Endodermal cell (in vitro differentiated cells): ENCODE results near the gene ARCN1. TPM values are rescaled to one million over a fixed set of nuclear protein-coding genes. Genes with fewer than 3 reads are reported as not detected.

Experiments used
- DNase-seq: peaks from one replicate; pipeline ENCODE4 v3.0.0-alpha.2; 2017
- H3K27ac ChIP-seq: 2 replicates; pipeline ENCODE4 v1.5.1; 2013; ENCODE audit warnings: mild to moderate bottlenecking, low read depth, low read length, moderate library complexity
- H3K27me3 ChIP-seq: 2 replicates; pipeline ENCODE4 v1.6.1; 2013; ENCODE audit warnings: mild to moderate bottlenecking, low read length, moderate library complexity; ENCODE audit not compliant: insufficient read depth, control insufficient read depth, poor library complexity, severe bottlenecking
- H3K36me3 ChIP-seq: 2 replicates; pipeline ENCODE4 v1.7.0; 2013; ENCODE audit warnings: mild to moderate bottlenecking, low read length, moderate library complexity; ENCODE audit not compliant: control insufficient read depth, insufficient read depth
- H3K4me1 ChIP-seq: one replicate; pipeline ENCODE4 v1.7.0; 2013; ENCODE audit warnings: low read length; ENCODE audit not compliant: control insufficient read depth, insufficient read depth
- H3K4me3 ChIP-seq: 2 replicates; pipeline ENCODE4 v1.5.1; 2013; ENCODE audit warnings: mild to moderate bottlenecking, low read length, moderate library complexity
- H3K9ac ChIP-seq: 2 replicates; pipeline ENCODE4 v1.6.1; 2013; ENCODE audit warnings: mild to moderate bottlenecking, low read length, moderate library complexity; ENCODE audit not compliant: poor library complexity, severe bottlenecking; ENCODE audit errors: extremely low read depth
- H3K9me3 ChIP-seq: 2 replicates; pipeline ENCODE4 v1.6.1; 2013; ENCODE audit warnings: mild to moderate bottlenecking, low read length, moderate library complexity; ENCODE audit not compliant: control insufficient read depth
- H3K27ac Mint-ChIP-seq: 2 replicates; pipeline ENCODE4 v1.8.0; 2020; ENCODE audit warnings: mixed read lengths
- H3K27me3 Mint-ChIP-seq: 2 replicates; pipeline ENCODE4 v1.8.0; 2021; ENCODE audit warnings: mild to moderate bottlenecking, mixed read lengths; ENCODE audit not compliant: insufficient read depth
- H3K36me3 Mint-ChIP-seq: 2 replicates; pipeline ENCODE4 v1.8.0; 2020; ENCODE audit warnings: low read depth, mixed read lengths
- H3K4me1 Mint-ChIP-seq: 2 replicates; pipeline ENCODE4 v1.8.0; 2020; ENCODE audit warnings: mixed read lengths
- H3K4me3 Mint-ChIP-seq: 2 replicates; pipeline ENCODE4 v1.8.0; 2020; ENCODE audit warnings: mild to moderate bottlenecking, moderate library complexity, mixed read lengths
- H3K9me3 Mint-ChIP-seq: 2 replicates; pipeline ENCODE4 v1.8.0; 2020; ENCODE audit warnings: mild to moderate bottlenecking, mixed read lengths
- WGBS, 2 experiments: methylation state at CpG; one replicate each; pipeline versions ENCODE4 v1.1.5 to v1.1.7; 2013; ENCODE audit warnings: missing lambda C conversion rate in 2 of 2, mixed read lengths in 1 of 2; ENCODE audit not compliant: insufficient coverage in 1 of 2, insufficient read length in 1 of 2; 5-methylcytosine and 5-hydroxymethylcytosine counted together
- microRNA-seq: library from miRNA; unstranded; fragments of <30 nt; microRNA quantifications from one replicate; pipeline ENCODE4 v1.2.0, GENCODE V29; 2020; ENCODE audit warnings: borderline microRNAs expressed
- total RNA-seq, 2 donors: library from RNA; stranded (reverse); fragmentation: NEBNext Ultra II Directional in 1 of 2; extraction: Animal tissue kit (Norgen Biotek cat#: 25700) in 1 of 2; gene quantifications; 2 replicates in 1 of 2; 3 replicates in 1 of 2; pipeline ENCODE4 v1.2.1, GENCODE V29; 2021
- TF ChIP-seq, protein P1 (sequence below): fragments of 200-600 bp; sonication (generic); conservative IDR thresholded peaks from 2 replicates; pipeline ENCODE4 v1.5.0; 2021; ENCODE audit warnings: antibody characterized with exemption, mild to moderate bottlenecking

The ARCN1 gene
- total RNA-seq, 2 donors from 2014 or later = 130 to 161 TPM

DNA sequence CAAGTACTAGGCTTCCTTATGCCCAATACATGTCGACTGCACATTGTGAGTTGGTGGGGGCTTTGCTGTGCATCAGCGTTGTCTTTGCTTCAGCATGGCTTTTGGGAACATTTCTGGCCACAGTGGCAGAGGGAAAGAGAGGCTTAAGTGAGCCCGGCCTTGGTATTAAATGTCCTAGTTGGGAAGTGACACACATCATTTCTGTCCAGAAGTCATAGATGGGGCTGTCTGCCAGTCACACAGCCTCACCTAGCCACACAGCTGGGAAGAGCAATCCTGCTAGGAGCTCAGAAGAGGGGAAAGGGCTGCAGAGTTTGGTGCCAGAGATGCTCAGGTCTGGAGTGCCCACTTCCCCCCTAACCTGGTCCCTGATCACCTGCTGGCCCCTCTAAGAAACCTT is 79.6 kb downstream of the ARCN1 start:
- H3K27me3 Mint-ChIP-seq = no peaks in the 10 kb centered on the region
- no peak overlapping the region for H3K4me3 ChIP-seq
- no peaks in the 10 kb centered on the region for H3K4me1 ChIP-seq
- no peak for DNase-seq
- H3K9me3 ChIP-seq = no peaks in the 10 kb centered on the region
- H3K27me3 ChIP-seq = no peaks in the 10 kb centered on the region
- no peaks in the 10 kb centered on the region for H3K4me1 Mint-ChIP-seq
- H3K4me3 Mint-ChIP-seq = no peak overlapping the region
- peaks cover 36% of the 10 kb centered on the region for H3K36me3 ChIP-seq
- H3K27ac ChIP-seq = no peak overlapping the region
- no peak overlapping the region for H3K27ac Mint-ChIP-seq
- no peak overlapping the region for H3K9ac ChIP-seq
- TF ChIP-seq, protein P1, sequence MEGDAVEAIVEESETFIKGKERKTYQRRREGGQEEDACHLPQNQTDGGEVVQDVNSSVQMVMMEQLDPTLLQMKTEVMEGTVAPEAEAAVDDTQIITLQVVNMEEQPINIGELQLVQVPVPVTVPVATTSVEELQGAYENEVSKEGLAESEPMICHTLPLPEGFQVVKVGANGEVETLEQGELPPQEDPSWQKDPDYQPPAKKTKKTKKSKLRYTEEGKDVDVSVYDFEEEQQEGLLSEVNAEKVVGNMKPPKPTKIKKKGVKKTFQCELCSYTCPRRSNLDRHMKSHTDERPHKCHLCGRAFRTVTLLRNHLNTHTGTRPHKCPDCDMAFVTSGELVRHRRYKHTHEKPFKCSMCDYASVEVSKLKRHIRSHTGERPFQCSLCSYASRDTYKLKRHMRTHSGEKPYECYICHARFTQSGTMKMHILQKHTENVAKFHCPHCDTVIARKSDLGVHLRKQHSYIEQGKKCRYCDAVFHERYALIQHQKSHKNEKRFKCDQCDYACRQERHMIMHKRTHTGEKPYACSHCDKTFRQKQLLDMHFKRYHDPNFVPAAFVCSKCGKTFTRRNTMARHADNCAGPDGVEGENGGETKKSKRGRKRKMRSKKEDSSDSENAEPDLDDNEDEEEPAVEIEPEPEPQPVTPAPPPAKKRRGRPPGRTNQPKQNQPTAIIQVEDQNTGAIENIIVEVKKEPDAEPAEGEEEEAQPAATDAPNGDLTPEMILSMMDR = no peak
- WGBS, 2 experiments = 93 to 95% methylated on average over 2 to 3 of the region's 3 CpGs
- peaks cover 42% of the 10 kb centered on the region for H3K36me3 Mint-ChIP-seq
- H3K9me3 Mint-ChIP-seq = no peaks in the 10 kb centered on the region

Small RNA genes within 50 kb of the gene (microRNA-seq; reads per million reads assigned to microRNA genes)
- gene MIR6716 = not detected

Other genes with a start within 250 kb of the ARCN1 start
- gene CD3D, start 229.7 kb upstream of the ARCN1 start, total RNA-seq = under 1 TPM in 1 of 2 donors, not detected in 1; 0.92 TPM
- gene CD3G, start 228.1 kb upstream of the ARCN1 start, total RNA-seq = not detected
- 10 to 100 TPM; 39.6 to 42.6 TPM for gene UBE4A, start 212.8 kb upstream of the ARCN1 start, total RNA-seq
- gene ATP5MG, start 170.8 kb upstream of the ARCN1 start, total RNA-seq = 100 to 1,000 TPM; 214 to 283 TPM
- 10 to 100 TPM; 76.9 to 78.8 TPM for gene KMT2A, start 135.9 kb upstream of the ARCN1 start, total RNA-seq
- under 1 TPM; 0.42 to 0.46 TPM for gene TTC36, start 44.9 kb upstream of the ARCN1 start, total RNA-seq
- gene TMEM25, start 41.2 kb upstream of the ARCN1 start, total RNA-seq = 10 to 100 TPM; 22.4 to 30.6 TPM
- gene IFT46, start 6.5 kb upstream of the ARCN1 start, total RNA-seq = 10 to 100 TPM in 1 of 2 donors, 1 to 10 TPM in 1; 9.1 to 13.7 TPM
- gene PHLDB1, start 35.2 kb downstream of the ARCN1 start, total RNA-seq = 10 to 100 TPM; 45.9 to 54.9 TPM
- gene TREH, start 107.2 kb downstream of the ARCN1 start, total RNA-seq = not detected
- 100 to 1,000 TPM; 103 to 133 TPM for gene DDX6, start 218.8 kb downstream of the ARCN1 start, total RNA-seq